Measurements from ENCODE around the gene SH3PXD2B.
A peak's percentile ranks its signal among the peaks of the same experiment; 100 is the strongest.
"Not testable (repeated sequence)": the region's sequence is repeated elsewhere in the genome, so short reads cannot be mapped to it uniquely, and the experiment has no call there.

SH3PXD2B gene

DNA sequence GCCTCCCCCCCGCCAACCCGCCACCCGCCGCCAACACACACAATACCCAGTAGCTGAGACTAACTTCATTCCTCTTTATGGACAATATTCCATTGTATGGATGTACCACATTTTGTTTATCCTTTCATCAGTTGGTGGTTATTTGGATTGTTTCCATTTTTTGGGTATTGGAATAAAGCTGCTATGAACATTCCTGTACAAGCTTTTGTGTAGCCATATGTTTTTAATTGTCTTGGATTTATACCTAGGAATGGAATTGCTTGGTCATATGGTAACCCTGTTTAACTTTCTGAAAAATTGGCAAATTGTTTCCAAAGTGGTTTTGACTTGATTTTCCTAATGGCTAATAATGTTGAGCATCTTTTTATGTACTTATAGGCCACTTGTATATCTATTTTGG lies 165.9 kb downstream of the SH3PXD2B start:
- no peaks in the 10 kb centered on the region for H3K9me3 Mint-ChIP-seq
- peaks cover 6% of the 10 kb centered on the region for H3K27me3 Mint-ChIP-seq (ENCODE audit: low read depth)
- no peak overlapping the region for H3K4me3 Mint-ChIP-seq
- H3K36me3 Mint-ChIP-seq (ENCODE audit: low read depth), result no peaks in the 10 kb centered on the region
- no peak overlapping the region for H3K27ac Mint-ChIP-seq
- TF ChIP-seq, protein P1, sequence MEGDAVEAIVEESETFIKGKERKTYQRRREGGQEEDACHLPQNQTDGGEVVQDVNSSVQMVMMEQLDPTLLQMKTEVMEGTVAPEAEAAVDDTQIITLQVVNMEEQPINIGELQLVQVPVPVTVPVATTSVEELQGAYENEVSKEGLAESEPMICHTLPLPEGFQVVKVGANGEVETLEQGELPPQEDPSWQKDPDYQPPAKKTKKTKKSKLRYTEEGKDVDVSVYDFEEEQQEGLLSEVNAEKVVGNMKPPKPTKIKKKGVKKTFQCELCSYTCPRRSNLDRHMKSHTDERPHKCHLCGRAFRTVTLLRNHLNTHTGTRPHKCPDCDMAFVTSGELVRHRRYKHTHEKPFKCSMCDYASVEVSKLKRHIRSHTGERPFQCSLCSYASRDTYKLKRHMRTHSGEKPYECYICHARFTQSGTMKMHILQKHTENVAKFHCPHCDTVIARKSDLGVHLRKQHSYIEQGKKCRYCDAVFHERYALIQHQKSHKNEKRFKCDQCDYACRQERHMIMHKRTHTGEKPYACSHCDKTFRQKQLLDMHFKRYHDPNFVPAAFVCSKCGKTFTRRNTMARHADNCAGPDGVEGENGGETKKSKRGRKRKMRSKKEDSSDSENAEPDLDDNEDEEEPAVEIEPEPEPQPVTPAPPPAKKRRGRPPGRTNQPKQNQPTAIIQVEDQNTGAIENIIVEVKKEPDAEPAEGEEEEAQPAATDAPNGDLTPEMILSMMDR (IDR thresholded peaks at IDR 0.05; ENCODE audit: unreplicated experiment in 3 of 3), result no peak
- peaks cover 11% of the 10 kb centered on the region for H3K4me1 Mint-ChIP-seq

DNA sequence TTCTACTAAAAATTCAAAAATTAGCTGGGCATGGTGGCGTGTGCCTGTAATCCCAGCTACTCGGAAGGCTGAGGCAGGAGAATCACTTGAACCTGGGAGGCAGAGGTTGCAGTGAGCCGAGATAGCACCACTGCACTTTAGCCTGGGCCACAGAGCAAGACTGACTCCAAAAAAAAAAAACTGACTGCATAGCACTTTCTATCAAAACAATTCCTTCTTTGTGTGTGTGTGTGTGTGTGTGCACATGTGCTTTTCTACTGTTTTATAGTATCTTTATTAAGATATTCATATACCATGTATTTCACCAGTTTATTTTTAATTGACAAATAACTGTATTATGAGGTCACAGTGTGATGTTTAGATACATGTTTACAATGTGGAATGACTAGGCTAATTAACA lies 167.2 kb downstream of the SH3PXD2B start:
- H3K4me1 Mint-ChIP-seq, result peaks cover 13% of the 10 kb centered on the region
- H3K4me3 Mint-ChIP-seq, result peak overlapping the region in 1 of 3 experiments; percentile 45
- not testable (repeated sequence) for H3K9me3 Mint-ChIP-seq; H3K27ac Mint-ChIP-seq; H3K36me3 Mint-ChIP-seq (ENCODE audit: low read depth); H3K27me3 Mint-ChIP-seq (ENCODE audit: low read depth)

DNA sequence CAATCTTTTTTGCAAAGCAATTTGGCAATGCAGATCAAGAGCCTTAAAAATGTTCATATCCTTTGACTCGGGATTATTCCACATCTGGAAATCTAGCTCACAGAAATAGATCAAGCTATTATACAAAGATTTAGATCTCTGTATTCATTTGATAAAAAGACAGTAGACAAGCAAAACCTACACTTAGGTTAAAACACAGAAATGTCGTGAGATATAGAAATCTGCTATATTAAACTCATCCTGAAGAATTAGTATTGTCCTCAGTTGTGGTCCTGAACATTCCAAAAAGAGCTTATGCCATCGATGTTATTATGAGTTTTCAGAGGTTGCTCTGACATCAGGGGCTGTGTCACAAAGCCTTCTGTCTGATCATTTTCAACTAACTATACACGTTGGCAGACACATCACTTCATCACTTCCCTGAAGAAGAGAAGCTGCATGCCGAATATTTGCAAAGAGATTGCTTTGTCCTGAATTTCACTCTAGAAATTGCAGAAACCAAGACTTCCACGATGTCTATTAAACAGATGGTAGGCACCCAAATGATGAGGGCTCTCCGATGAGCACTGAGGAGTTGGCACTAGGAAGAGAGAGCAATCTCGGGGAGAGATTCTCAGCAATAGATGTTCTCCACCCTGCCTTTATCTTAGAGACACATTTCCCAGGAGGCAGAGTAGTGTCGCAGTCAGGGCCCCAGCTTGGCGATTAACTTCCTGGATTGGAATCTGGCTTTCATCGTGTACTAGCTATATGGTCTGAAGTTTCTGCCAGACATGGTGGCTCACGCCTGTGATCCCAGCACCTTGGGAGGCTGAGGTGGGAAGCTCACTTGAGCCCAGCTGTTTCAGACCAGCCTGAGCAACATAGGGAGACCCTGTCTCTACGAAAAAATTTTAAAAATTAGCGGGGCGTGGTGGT lies 168.8 kb downstream of the SH3PXD2B start:
- TF ChIP-seq, protein P1 (IDR thresholded peaks at IDR 0.05; ENCODE audit: unreplicated experiment in 3 of 3), result no peak
- Mint-ChIP-seq H3K9me3 (no peaks in the 10 kb centered on the region), H3K4me3 (peak overlapping the region; percentile 96 to 99 (median 98)), H3K27me3 (ENCODE audit: low read depth) (no peaks in the 10 kb centered on the region), H3K36me3 (ENCODE audit: low read depth) (no peaks in the 10 kb centered on the region), H3K27ac (peak overlapping the region; percentile 99 to 100 (median 99)), H3K4me1 (peaks cover 30% of the 10 kb centered on the region)

DNA sequence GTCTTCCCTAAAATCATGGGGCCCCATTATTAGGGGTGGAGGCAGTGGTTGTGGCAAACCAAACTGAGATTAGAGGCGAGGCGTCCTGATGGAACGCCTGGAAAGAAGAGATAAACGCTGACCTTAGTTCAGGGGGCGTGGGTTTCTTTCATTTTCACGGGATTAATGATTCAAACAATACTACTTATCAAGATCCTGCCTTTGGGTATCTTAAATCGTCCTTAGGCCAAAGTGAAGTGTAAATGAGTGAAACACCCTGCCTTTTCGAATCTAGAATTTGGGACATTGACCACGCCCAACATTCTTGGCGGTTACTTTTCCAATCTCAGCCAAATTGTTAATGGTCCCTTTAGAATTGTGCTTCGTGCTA lies 169.7 kb downstream of the SH3PXD2B start:
- H3K27ac Mint-ChIP-seq, result peak overlapping the region; percentile 99 to 100 (median 99)
- peak overlapping the region; percentile 96 to 99 (median 98) for H3K4me3 Mint-ChIP-seq
- TF ChIP-seq, protein P1 (IDR thresholded peaks at IDR 0.05; ENCODE audit: unreplicated experiment in 3 of 3), result no peak
- no peaks in the 10 kb centered on the region for H3K27me3 Mint-ChIP-seq (ENCODE audit: low read depth)
- peaks cover 30% of the 10 kb centered on the region for H3K4me1 Mint-ChIP-seq
- H3K9me3 Mint-ChIP-seq, result no peaks in the 10 kb centered on the region
- peaks cover 2% of the 10 kb centered on the region for H3K36me3 Mint-ChIP-seq (ENCODE audit: low read depth)

DNA sequence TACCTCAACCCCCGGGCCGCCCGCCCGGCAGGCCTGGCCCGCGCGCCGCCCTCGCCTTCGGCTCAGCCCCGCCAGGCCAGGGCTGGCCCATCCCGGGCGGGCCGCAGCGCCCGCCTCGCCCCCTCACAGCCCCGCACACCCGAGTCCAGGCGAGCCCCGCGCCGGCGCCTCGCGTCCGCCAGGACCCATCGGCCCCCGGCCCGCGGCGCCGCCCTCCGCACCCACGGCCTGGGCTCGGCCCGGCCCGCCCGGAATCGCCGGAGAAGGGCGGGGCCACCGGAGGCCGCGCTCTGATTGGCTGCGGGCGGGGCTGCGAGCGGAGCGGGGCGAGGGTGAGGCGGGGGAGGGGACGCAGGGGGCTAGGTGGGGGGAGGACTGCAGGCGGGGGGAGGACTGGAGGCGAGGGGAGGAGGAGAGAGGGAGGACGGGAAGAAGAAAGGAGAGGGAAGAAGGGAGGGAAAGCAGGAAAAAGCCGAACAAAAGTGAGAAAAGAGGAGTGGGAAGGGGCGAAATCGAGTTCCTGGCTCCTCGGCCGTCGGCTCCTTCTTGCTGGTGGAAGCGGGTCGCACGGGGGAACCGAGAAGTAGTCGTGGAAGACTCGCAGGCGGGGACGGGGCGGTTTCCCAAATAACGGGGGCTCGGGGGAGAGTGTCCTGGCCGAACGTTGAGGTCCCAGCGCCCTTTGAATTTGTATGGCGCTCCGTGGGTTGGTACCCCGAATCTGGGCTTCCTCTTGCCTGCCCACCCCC lies 170.3 kb downstream of the SH3PXD2B start:
- no peaks in the 10 kb centered on the region for H3K9me3 Mint-ChIP-seq
- peak overlapping the region; percentile 99 to 100 (median 99) for H3K27ac Mint-ChIP-seq
- H3K36me3 Mint-ChIP-seq (ENCODE audit: low read depth), result peaks cover 7% of the 10 kb centered on the region
- TF ChIP-seq, protein P1 (IDR thresholded peaks at IDR 0.05; ENCODE audit: unreplicated experiment in 3 of 3), result no peak
- H3K4me3 Mint-ChIP-seq, result peak overlapping the region; percentile 96 to 99 (median 98)
- H3K27me3 Mint-ChIP-seq (ENCODE audit: low read depth), result no peaks in the 10 kb centered on the region
- peaks cover 30% of the 10 kb centered on the region for H3K4me1 Mint-ChIP-seq

All from nephron (organoid).